Upper lobe of right lung (tissue), 1 donor: ENCODE data around the gene TMPRSS7. TPM values are rescaled to one million over a fixed set of nuclear protein-coding genes. Genes with fewer than 3 reads are reported as not detected.

ENCODE experiments used
- ATAC-seq: fragments of 200-7000 bp; cut with Tn5 transposase; one replicate; pipeline ENCODE4 v1.9.1; 2020; ENCODE audit warnings: mild to moderate bottlenecking, moderate library complexity
- DNase-seq: peaks from one replicate; pipeline ENCODE4 v3.0.0-alpha.2; 2020
- H3K27ac ChIP-seq: fragments of 200-600 bp; one replicate; pipeline ENCODE4 v1.8.0; 2022
- H3K27me3 ChIP-seq: fragments of 200-600 bp; one replicate; pipeline ENCODE4 v1.8.0; 2022; ENCODE audit warnings: mild to moderate bottlenecking
- H3K36me3 ChIP-seq: fragments of 200-600 bp; one replicate; pipeline ENCODE4 v1.8.0; 2022
- H3K4me1 ChIP-seq: fragments of 200-600 bp; one replicate; pipeline ENCODE4 v1.8.0; 2022
- H3K4me3 ChIP-seq: fragments of 200-600 bp; one replicate; pipeline ENCODE4 v1.8.0; 2022; ENCODE audit warnings: mild to moderate bottlenecking
- H3K9me3 ChIP-seq: fragments of 200-600 bp; one replicate; pipeline ENCODE4 v1.8.0; 2022
- intact Hi-C: fragments of 100-400 bp; cut with DNase I; formaldehyde crosslinking; loops from one replicate; pipeline ENCODE4 v1.11.0; 2022
- total RNA-seq: library from RNA; stranded (reverse); fragmentation: NEBNext Ultra II Directional; extraction: Animal tissue kit (Norgen Biotek cat#: 25700); gene quantifications from one replicate; pipeline ENCODE4 v1.2.1, GENCODE V29; 2021
- TF ChIP-seq, protein P1 (sequence below): fragments of 200-600 bp; IDR thresholded peaks from one replicate; pipeline ENCODE4 v1.8.0; 2022; ENCODE audit warnings: antibody characterized with exemption
- donor health status: DM: no; HTN: yes; CAD: no; lungs with severe emphysema.

Gene TMPRSS7
- total RNA-seq, 1 donor from 2014 or later, result 0.20 TPM

DNA sequence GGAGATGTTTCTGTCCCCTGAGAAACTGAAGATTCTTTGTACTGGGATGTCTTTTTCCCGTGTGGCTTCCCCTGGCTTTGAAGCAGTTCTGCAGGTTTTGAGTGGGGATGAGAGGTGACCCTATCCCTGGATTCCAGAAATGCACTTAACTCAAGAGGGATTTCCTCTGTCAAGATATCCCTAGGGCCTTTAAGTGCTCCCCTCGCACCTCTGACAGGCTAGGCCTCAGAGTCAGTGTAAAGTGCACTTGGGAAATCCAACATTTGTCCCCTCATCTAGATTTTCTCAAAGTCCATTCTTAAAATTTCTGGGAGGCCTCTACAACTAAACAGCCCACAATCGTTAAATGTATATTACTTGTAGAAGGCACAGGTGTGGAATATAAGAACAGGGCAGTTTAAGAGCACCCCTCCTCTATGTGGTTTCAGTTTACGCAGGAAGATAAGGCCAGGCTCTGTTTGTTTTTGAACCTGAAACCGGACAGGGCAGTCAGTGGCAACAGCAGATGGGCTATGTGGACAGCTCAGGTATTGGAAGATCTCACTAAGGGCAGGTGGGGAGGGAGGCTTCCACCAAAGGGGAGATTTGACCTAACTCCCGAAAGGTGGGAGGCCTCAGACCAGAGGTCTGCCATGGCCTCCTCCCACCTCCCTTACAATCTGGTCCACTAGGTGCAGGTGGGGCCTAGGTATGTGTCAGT lies 56.5 kb downstream of the TMPRSS7 start:
- ATAC-seq (peak; percentile 10), DNase-seq (no peak)
- Histone ChIP-seq H3K9me3 (no peaks in the 10 kb centered on the region), H3K4me1 (peaks cover 12% of the 10 kb centered on the region), H3K27me3 (no peaks in the 10 kb centered on the region), H3K4me3 (no peak overlapping the region), H3K36me3 (no peaks in the 10 kb centered on the region), H3K27ac (no peak overlapping the region)
- intact Hi-C loops, result no loop called here
- TF ChIP-seq, protein P1, sequence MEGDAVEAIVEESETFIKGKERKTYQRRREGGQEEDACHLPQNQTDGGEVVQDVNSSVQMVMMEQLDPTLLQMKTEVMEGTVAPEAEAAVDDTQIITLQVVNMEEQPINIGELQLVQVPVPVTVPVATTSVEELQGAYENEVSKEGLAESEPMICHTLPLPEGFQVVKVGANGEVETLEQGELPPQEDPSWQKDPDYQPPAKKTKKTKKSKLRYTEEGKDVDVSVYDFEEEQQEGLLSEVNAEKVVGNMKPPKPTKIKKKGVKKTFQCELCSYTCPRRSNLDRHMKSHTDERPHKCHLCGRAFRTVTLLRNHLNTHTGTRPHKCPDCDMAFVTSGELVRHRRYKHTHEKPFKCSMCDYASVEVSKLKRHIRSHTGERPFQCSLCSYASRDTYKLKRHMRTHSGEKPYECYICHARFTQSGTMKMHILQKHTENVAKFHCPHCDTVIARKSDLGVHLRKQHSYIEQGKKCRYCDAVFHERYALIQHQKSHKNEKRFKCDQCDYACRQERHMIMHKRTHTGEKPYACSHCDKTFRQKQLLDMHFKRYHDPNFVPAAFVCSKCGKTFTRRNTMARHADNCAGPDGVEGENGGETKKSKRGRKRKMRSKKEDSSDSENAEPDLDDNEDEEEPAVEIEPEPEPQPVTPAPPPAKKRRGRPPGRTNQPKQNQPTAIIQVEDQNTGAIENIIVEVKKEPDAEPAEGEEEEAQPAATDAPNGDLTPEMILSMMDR, result no peak

DNA sequence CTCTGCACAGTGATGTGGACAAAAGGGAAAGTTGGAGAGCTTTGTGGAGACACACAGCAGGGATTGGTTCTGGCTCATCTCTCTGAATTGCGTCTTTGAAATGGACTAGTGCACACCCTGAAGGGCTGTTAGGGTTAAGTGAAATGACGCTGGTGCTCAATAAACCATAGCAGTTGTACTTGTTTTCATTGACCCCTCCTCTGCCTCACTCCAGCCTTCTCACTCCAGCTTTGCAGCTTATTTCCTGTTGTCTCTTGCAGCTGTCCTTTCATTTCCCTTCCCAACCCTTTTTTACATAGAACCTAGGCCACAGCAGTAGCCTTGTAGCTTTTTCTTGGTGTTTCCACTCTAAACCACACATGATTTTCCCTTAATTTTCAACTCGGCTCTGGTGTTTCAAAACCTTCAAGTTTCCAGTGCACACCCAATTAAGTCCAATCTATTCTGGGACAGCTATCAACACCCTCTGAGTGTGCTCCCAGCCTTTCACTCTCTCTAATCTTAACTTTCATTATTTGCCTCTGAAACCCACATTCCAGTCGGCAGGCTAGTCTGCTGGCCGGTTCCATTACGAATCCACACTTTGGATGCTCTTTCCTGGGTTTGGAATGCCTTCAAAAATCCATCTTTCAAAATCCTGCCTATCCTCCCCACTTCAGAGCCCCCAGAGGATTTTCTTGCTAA lies 58.1 kb downstream of the TMPRSS7 start:
- H3K4me1 ChIP-seq, result peaks cover 8% of the 10 kb centered on the region

DNA sequence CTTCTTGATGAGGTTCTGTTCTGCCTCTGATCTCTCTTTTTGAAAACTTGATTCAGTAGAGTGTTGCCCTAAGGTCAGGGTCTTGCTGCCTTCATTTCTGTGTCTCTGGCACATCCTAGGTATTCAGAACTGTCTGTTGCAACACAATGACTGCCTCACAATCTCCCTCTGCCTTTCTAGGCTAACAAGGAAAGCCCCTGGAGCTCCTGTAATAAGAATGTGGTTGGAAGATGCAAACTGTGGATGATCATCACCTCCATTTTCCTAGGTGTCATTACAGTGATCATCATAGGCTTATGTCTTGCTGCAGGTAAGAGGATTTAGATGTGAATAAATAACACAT lies 58.6 kb downstream of the TMPRSS7 start:
- no peak for ATAC-seq
- H3K9me3 ChIP-seq, result no peaks in the 10 kb centered on the region

More for the DNA sequence above, 58.1 kb downstream of the TMPRSS7 start:
- H3K27ac ChIP-seq, result no peak overlapping the region
- ATAC-seq (no peak), DNase-seq (no peak)
- intact Hi-C loops, result no loop called here
- TF ChIP-seq, protein P1, result no peak
- no peaks in the 10 kb centered on the region for H3K27me3 ChIP-seq
- no peak overlapping the region for H3K4me3 ChIP-seq
- H3K9me3 ChIP-seq, result no peaks in the 10 kb centered on the region
- no peaks in the 10 kb centered on the region for H3K36me3 ChIP-seq

DNA sequence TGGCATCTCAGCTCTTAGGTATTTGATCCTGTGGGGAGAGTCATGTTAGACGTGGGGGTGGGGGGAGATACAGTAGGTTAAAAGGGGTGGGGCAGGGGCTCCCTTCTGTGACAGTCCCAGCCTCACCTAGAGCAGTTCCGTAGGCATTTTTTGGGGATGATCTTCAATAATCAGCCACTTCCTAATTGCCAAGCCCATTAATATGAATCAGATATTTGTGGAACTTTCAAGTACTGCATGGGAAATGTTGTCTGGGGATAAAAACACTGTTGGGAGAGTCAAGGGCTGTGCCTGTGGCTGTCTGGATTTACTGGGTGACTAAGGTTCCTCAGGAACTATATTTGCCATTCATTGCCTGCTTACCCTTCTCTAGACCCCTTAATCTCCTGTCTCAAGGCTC lies 61.2 kb downstream of the TMPRSS7 start:
- Histone ChIP-seq H3K4me1 (peaks cover 4% of the 10 kb centered on the region), H3K27ac (no peak overlapping the region), H3K27me3 (no peaks in the 10 kb centered on the region), H3K4me3 (no peak overlapping the region), H3K36me3 (no peaks in the 10 kb centered on the region), H3K9me3 (no peaks in the 10 kb centered on the region)
- ATAC-seq (no peak), DNase-seq (no peak)
- intact Hi-C loops, result no loop called here
- TF ChIP-seq, protein P1, result no peak

More for the DNA sequence above, 58.6 kb downstream of the TMPRSS7 start:
- intact Hi-C loops, result no loop called here
- Histone ChIP-seq H3K4me3 (no peak overlapping the region), H3K36me3 (no peaks in the 10 kb centered on the region), H3K27me3 (no peaks in the 10 kb centered on the region), H3K4me1 (peaks cover 8% of the 10 kb centered on the region), H3K27ac (no peak overlapping the region)
- no peak for DNase-seq
- TF ChIP-seq, protein P1, result no peak

DNA sequence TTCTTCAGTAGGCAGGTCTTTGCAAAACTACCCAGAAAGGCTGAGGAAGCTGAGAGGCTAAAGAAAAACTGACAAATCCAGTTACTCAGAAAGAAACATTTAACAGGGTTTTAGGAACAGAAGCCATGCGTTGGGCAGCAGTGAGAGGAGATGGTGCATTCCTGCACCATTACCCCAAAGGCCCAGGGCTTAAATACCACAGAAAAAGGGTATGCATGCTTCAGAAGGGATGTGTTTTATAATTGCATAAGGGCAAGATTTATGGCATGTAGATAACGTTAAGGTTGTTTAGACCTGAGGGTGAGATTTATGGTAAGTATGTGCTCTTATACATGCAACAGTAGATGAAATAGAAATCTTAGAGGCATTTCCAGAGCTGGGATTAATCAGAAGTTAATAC lies 61.6 kb downstream of the TMPRSS7 start:
- ATAC-seq (no peak), DNase-seq (no peak)
- peaks cover 4% of the 10 kb centered on the region for H3K4me1 ChIP-seq
- no peak overlapping the region for H3K4me3 ChIP-seq
- intact Hi-C loops, result no loop called here
- H3K27me3 ChIP-seq, result no peaks in the 10 kb centered on the region
- no peaks in the 10 kb centered on the region for H3K36me3 ChIP-seq
- H3K27ac ChIP-seq, result no peak overlapping the region
- no peaks in the 10 kb centered on the region for H3K9me3 ChIP-seq
- TF ChIP-seq, protein P1, result no peak
